GM19463 (cell line): ENCODE measurements around the gene RTP5.

Experiments
- ATAC-seq: cut with Tn5 transposase; IDR thresholded peaks from one replicate; pipeline ENCODE4 v1.9.1; 2021; ENCODE audit warnings: mild to moderate bottlenecking, moderate library complexity; ENCODE audit not compliant: unreplicated experiment

The RTP5 gene

DNA sequence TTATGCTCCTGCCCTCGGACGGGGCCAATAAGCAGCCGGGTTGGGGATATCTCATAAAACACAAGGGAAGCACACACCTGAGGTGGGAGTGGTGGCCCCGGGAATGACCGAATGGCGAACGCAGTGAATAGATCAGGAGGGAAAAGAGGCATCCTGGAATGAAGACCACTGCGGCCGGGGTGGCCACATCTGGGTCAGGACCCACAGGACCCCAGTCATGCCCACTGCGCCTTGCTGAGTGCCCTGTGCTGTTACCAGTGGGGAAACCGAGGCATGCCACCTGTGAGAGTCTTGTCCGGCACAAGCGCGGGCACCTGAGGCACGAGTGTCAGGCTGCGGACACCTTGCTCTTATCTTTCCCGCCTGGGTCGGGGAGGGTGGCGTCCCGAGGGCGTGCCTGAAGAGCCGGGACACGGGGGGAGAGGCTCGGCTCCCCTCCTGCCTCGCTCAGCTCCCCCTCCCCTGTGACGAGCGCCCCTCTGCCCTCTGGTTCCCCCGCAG, 12.4 kb upstream of the RTP5 start:
- no peak for ATAC-seq

DNA sequence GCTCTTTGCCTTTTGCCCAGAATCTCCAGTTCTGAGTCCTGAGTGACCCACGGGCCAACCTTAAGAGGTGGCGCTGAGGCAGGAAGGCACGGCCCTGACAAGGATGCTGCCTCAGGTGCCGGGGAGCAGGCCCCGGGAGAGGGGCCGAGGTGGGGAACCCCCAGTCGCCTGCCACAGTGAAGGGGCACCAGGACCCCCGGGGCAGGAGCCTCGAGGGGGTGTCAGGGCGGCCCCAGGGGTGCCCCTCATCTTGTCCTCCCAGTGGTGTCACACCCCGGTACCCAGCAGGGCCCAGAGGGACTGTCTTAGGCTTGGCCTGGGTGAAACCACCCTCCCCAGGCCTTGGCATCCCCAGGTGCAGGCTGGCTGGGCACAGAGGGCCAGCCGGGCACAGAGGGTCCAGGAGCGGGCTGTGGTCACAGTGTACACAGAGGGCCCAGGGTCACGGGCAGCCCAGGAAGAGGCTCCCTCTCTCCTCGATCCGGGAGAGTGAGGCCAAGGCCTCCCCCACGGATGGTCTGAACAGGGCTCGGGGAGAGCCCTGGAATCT, 11.9 kb upstream of the RTP5 start:
- ATAC-seq: no peak

DNA sequence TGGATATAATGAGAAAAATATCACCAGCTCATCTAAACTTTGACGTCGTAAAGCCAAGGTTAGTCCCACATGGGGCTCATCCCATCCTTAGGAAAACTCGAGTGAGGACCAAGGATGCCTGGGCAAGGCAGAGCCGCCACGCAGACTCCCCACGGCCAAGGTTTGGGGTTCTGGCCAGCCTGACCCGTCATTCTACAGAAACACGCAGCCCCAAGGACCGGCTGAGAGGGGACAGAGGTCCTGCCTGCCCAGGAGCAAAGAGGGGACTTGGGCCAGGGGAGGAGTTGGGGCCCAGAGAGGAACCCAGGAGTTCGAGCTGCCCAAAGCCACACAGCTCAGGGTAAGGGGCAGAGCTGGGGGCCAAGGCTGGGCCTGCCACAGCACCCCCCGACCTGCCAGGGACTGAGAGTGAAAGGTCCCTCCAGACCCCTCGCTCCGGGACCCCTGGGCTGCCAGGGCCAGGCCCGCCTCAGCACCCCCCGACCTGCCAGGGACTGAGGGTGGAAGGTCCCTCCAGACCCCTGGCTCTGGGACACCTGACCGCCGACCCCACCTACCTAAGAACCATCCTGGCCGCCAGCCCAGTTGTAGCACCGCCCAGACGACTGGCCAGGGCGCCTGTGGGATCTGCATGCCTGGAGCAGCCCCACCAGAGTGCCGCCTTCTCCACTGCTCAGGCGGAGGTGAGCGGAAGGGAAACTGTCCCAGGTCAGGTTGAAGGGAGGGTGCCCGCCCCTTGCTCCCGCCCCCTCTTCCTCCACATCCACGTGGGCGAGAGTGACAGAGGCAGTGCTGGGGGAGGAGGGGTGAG, 11.1 kb upstream of the RTP5 start, which contains the start of gene PDCD1:
Gene PDCD1 (minus strand): TSS at position 689 of the 811 bp plus-strand sequence. CDS start 56 bp downstream, at position 633.
- peak; percentile 36 for ATAC-seq

DNA sequence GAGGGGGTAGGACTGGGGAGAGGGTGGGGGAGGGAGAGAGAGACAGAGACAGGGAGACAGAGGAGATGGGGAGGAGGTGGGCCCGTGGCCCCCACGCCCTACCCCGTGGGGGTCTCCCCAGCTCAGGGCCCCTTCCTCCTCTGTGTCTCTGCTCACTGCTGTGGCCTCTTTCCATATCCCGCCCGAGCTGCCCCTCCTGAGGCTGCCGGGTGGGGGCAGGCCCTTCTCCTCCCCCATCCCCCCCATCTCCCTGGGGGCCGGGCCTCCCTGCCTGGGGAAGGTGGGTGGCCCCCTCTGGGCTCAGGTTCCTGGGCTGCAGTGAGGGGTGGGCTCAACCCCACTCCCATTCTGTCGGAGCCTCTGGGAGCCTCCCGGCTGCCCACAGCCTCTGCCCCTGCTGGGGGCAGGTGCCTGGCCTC, 10.5 kb upstream of the RTP5 start:
- ATAC-seq: peak; percentile 4

DNA sequence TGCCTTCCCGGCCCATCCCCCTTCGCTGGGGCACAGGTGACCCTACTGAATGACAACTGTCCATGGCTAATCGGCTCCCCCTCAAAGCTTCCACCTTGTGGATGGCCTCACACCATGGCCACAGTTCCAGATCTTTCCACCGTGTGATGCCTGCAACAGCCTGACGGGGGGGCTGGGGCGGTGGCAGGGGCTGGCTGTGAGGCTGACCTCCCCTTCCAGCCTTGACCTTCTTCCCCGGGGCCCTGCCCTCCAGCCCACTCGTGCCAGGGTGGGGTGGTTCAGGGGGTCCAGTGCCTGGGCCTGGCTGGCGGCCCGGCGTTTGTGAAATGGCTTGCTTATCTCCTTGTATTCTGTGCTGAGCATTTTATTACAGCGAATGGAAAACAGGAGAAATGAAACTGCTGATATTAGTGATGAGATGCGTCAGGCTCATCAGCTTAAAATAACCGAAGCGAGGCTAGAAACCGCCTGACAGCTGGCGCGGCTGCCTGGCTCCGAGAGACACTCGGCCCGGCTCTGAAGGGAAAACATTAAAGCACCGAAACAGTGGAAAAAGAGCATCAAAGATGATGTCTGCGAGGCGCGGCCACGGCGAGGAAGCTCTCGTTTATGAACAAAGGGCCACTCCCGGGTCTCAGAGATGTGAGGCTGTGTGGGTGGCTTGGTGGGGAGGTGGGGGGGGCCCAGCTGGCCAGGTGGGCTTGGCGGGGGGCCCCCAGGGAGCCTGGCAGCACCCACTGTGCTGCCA, 9.9 kb upstream of the RTP5 start:
- peak; percentile 50 for ATAC-seq

DNA sequence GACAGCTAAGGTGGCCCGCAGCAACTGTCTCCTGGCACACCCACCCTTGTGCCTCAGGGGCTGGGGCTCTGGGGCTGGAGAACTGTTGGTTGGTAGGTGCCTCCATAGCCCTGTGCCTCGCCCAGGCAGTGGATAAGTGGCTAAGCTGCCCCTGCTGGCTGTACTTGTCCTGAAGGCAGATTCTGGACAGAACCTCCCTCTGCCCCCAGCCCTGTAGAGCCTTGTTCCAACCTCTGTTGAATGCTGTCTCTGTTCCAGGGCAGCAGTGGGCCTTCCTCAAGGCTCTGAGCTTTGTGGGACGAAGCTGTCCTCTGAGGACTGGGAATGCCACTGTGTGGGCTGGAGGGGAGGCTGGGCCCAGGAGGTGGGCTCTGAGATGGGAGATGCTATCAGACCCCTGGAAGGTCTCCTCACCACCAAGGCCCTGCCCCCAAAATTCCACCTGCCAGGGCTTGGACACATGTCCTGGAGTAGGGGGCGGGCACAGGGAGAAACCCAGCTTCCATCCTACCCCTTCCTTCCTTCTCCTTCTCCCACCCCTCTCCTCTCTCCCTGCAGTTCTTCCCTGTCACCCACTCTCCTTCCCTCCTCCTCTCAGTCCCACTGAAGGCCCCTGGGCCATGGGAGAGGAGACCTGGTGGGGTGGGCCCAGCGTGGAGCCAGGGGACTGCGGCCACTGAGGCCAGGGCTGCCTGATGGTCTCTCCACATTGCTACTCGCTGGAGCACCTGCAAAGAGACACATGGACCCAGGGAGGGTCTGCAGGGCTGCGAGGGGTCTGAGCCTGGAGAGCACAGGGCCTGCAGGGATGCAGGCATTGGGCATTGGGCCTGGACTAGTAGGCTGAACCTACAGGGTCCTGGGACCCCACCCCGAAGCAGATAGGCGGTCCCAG, 9.1 kb upstream of the RTP5 start:
- ATAC-seq: peak; percentile 12

DNA sequence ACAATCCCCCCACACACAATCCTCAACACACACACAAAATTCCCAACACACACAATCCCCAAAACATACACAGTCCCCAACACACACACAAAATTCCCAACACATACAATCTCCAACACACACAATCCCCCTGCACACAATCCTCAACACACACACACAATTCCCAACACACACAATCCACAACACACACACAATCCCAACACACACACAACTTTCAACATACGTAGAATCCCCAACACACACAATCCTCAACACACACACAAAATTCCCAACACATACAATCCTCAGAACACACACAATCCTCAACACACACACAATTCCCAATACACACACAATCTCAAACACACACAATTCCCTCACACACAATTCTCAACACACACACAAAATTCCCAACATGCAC, 8.3 kb upstream of the RTP5 start:
- ATAC-seq: no peak

DNA sequence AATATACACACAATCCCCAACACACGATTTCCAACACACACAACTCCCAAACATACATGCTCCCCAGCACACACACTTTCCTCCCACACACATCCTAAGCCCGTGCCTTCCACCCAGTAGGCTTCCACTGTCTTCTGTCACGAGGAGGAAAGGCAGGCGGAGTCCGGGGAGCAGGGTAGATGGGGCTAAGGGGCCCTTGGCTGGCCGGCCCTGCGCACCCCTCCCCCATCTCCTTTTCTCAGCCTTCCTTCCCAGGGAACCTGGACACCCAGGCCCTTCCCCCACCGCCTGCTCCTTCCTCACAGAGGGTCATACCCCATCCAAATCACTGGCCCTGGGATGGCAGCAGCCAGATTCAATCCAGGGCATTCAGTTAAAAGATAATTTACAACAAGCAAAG, 7.4 kb upstream of the RTP5 start:
- no peak for ATAC-seq

DNA sequence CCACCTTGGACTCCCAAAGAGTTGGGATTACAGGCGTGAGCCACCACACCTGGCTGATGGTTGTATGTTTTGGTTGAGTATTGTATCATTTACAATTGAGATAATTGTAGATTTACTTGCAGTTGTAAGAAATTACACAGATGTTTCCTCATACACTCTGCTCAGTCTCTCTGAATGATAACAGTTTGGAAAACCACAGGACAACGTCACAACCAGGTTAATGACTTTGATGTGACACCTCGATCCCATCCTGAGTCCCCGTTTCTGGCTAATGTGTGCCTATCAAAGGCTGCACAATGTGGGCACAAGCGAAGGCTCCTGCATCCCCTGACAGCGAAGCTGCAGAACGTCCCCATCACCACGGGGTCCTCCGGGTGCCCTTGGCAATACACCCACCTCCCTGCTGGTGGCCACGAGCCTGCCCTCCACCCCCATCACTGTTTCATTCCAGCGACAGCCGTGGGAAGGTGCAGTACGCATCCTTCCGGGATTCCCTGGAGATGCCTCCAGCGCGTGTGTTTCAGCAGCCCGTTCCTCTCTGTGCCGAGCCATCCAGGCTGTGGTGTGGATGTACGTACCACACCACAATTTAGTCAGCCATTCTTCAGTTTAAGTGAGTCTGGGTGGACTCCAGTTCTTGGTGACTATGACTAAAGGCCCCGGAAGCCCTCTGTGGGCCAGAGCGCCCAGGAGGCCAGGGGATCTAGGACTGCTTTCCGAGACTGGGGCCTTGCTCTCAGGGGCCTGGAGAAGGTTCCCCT, 6.6 kb upstream of the RTP5 start:
- no peak for ATAC-seq

DNA sequence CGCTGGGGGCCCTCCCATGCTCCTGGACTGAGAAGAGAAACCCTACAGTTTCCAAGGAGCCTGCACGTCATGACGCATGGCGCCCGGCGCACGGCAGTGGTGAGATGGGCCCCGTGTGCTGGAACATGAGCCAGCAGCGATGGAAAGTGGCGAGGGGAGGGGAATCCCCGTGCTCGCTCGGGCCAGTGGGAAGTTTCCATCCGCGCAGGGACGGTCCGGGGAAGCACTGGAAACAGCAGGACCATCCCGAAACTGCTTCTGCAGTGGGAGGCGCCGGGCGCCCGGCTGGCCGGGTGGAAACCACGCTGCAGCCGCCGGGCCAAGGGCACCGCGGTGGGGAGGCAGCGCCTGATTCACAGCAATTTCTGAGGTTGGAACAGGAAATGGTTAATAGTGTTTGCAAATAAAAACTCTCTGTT, 6.0 kb upstream of the RTP5 start:
- ATAC-seq: peak; percentile 33

DNA sequence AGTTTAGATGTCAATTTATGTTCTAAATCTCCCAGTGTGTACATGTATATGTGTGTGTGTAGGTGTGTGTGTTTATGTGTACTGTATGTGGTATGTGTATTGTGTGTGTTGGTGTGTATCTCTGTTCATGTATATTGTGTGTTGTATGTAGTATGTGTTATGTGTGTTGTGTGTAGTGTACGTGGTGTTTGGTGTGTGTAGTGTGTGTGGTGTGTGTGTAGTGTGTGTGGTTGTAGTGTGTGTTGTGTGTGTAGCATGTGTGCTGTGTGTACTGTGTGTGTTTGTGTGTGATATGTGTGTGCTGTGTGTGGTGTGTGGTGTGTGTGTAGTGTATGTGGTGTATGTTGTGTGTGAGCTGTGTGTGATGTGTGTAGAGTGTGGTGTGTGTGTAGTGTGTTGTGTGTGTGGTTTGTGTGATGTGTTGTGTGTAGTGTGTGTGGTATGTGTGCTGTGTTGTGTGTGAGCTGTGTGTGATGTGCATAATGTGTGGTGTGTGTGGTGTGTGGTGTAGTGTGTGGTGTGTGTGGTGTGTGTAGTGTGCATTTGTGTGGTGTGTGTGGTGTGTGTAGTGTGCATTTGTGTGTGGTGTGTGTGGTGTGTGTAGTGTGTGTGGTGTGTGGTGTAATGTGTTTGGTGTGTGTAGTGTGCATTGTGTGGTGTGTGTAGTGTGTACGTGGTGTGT, 5.2 kb upstream of the RTP5 start:
- ATAC-seq: no peak

DNA sequence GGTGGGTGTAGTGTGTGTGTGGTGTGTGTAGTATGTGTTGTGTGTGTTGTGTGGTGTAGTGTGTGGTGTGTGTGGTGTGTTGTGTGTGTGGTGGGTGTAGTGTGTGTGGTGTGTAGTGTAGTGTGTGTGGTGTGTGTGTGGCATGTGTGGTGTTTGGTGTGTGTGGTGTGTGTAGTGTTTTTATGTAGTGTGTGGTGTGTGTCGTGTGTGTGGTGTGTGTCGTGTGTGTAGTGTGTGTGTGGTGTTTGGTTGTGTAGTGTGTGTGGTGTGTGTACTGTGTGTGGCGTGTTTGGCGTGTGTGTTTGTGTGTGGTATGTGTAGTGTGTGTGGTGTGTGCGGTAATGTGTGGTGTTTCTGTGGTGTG, 4.7 kb upstream of the RTP5 start:
- no peak for ATAC-seq

DNA sequence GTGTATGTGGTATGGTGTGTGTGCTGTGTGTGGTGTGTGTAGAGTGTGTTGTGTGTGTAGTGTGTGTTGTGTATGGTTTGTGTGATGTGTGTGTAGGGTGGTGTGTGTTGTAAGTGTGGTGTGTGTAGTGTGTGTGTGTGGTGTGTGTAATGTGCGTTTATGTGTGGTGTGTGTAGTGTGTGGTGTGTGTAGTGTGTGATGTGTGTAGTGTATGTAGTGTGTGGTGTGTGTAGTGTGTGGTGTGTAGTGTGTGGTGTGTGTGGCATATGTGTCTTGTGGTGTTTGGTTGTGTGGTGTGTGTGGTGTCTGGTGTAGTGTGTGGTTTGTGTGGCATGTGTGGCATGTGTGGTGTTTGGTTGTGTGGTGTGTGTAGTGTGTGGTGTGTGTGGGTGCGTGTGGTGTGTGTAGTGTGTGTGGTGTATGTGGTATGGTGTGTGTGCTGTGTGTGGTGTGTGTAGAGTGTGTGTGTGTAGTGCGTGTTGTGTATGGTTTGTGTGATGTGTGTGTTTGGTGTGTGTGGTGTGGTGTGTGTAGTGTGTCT, 4.0 kb upstream of the RTP5 start:
- ATAC-seq: no peak

DNA sequence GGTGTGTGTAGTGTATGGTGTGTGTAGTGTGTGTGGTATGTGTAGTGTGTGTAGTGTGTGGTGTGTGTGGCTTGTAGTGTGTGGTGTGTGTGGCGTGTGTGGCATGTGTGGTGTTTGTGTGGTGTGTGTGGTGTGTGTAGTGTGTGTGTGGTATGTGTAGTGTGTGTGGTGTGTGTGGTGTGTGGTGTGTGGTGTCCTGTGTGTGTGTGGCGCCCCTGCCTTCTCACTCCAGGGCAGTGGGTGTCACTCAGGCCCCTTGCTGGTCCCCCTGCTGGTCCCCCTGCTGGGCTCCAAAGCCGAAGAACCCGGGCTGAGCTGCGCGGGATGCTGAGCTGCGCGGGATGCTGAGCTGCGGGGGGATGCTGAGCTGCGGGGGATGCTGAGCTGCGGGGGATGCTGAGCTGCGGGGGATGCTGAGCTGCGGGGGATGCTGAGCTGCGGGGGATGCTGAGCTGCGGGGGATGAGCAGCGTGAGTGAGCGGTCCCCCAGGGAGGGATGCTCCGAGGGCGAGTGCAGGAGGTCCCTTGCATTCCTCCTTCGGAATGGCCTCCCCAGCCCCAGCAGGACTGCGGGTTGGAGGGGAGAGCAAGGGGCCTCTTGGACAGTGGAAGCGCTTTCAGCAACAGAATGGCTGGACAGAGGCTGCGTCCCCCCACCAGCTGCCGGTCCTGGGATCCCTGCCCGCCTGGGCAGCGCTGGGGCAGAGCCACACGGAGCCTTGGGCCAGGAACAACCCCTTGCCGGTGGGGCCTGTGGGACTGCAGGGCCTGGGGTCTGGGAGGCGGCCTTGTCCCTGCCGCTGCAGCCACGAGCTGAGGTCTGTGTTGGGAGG, 3.4 kb upstream of the RTP5 start:
- no peak for ATAC-seq

DNA sequence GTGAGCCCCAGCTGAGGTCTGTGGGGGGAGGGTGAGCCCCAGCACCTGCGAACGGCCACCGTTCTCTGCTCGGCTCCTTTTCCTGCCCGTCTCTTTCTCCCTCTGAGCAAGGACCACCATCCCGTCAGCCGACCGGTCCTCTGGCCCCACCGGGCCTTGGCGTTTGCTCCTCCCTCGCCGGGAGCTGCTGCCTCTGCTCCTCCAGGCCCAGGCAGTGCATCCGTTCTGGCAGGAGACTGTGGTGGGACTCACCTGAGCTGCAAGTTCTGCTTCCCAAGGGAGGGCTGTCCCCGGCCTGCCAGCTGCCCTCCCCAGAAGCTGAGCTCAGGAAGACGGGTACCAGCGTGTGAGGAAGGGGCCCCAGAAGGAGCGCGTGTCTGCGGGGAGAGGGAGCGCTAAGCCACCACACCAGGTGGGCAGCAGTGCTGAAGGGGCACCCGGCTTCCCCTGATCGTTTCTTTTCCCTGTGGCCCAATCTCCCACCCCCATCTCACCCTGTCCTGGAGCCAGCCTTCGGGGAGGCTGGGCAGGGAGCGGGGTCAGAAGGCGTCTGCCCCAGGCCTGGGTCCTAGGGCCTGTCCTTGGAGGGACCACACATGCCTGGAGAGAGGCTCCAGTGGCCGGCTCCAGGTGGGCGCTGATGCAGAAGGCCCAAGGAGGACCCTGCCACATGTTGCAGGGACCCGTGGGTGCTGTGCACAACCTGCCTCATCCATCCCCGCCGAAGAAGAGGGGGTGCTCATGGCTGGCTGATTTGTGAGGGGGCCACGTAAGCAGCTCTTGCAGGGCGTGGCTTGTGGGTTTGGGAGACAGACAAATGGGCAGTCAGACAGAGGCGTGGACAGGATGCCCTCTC, 2.5 kb upstream of the RTP5 start:
- ATAC-seq: no peak

DNA sequence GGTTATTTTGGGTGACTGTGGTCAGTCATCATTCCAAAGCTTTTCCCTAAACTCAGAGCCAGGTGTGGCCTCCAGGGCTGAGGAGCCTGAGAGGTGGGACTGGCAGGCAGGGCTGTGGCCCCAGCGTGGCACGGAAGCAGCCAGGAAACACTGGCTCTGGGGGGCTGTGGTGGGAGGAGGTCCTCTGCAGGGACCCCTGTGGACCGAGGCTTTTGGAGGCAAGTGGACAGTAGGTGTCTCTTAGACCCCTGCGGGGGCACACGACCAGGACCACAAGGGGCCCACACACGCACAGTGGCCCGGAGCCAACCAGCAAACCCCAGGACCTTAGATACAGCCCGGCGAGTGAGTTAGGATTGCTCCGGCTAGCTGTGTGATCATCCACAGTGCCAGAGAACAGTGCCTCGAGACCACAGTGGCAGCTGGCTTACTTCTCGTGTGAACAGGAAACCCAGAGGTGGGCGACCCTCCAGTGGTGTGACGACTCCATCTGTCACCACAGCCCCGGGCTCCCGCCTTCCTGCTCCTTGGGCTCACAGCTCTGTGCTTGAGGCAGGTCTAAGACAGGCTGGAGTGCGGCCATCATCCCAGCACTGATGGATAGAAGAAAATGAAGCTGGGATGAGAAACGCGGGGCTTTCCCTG, 1.6 kb upstream of the RTP5 start:
- ATAC-seq: no peak

DNA sequence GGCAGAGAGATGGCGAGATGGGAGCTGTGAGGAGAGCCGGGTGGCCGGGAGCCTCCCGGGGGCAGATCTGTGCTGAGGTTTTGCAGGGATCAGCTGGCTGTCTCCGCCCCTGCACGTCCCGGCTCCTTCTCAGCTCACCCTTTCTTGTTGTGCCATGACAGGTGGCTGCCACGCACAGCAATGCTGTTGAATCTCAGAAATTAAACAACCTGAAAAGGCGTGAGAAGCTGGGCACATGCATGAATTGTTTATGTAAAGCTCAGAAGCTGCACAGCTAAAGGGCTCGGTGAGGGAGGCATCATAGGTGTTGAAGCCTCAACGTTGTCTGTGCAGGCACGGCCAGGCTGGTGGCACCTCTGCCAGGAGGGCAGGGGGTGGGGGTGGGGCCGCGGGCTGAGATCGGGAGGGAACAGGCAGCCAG, 858 bp upstream of the RTP5 start:
- ATAC-seq: no peak
